IPS-20b (cell line): Measurements from ENCODE around the gene RAB38.

Experiments
- H3K27ac ChIP-seq: one replicate; pipeline ENCODE4 v1.5.1; 2013; ENCODE audit warnings: low read length
- H3K27me3 ChIP-seq: 2 replicates; pipeline ENCODE4 v1.6.1; 2013; ENCODE audit warnings: mild to moderate bottlenecking, low read length, inconsistent platforms; ENCODE audit not compliant: insufficient read depth
- H3K36me3 ChIP-seq: 2 replicates; pipeline ENCODE4 v1.6.1; 2013; ENCODE audit warnings: low read depth, mild to moderate bottlenecking, inconsistent platforms, low read length, moderate library complexity; ENCODE audit not compliant: insufficient read depth
- H3K4me1 ChIP-seq: 2 replicates; pipeline ENCODE4 v1.6.1; 2013; ENCODE audit warnings: mild to moderate bottlenecking, control low read depth, inconsistent platforms, low read length, moderate library complexity; ENCODE audit not compliant: insufficient read depth
- H3K4me3 ChIP-seq: 2 replicates; pipeline ENCODE4 v1.5.1; 2013; ENCODE audit warnings: mild to moderate bottlenecking, low read length, inconsistent platforms
- H3K9ac ChIP-seq: 2 replicates; pipeline ENCODE4 v1.6.1; 2013; ENCODE audit warnings: low read depth, mild to moderate bottlenecking, inconsistent platforms, low read length, moderate library complexity
- H3K9me3 ChIP-seq: 2 replicates; pipeline ENCODE4 v1.6.1; 2013; ENCODE audit warnings: mild to moderate bottlenecking, low read depth, low read length, inconsistent platforms; ENCODE audit not compliant: insufficient read depth

Gene RAB38

DNA sequence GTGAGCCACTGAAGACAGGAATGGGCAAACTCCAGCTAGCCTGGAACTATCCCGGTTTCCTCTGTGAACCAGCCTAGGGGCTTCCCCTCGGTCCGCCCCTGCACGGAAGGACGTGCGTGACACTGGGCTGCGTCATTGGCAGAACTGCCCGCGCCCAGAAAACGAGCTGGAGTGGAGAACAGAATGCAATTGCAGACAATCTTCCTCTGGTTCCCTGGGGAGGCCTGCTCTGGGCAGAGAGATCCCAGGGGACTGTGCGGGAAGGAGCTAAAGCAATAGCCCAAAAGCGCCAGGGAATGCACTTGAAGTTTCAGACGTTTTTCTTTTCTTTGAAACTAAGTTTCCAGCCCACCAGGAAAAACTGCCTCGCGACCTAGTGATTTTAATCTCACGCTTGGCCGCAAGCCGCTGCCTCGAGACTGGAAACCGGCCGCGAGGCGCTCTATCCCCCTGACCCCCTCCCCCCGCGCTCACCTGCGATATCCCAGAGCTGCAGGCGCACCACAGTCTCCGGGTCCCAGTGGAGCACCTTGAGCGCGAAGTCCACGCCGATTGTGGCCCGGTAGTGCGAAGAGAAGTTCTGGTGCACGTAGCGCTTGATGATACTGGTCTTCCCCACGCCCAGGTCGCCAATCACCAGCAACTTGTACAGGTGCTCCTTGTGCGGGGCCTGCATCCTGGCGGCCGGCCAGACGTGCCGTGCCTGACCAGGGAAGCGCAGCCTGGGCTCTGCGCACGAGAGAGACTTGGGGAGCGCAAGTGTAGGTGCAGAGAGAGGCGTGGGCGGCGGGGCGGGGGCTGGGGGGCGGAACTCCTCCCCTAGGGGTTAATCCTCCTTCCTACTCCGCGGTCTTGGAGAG is at the start of gene RAB38:
TSS of gene RAB38 (minus strand) at position 735 of the 860 bp plus-strand sequence. CDS start at position 676, 59 bp downstream.
- H3K9ac ChIP-seq = peak within 1 kb of the TSS; percentile 61; the same call in 1 of the 2 replicates
- no peaks in the 10 kb centered on the region for H3K36me3 ChIP-seq
- peak within 1 kb of the TSS; percentile 77 for H3K4me3 ChIP-seq
- H3K9me3 ChIP-seq = no peaks in the 10 kb centered on the region
- H3K27me3 ChIP-seq = peaks cover 11% of the 10 kb centered on the region
- H3K4me1 ChIP-seq = peaks cover 6% of the 10 kb centered on the region; the same call in 1 of the 2 replicates
- no peak within 1 kb of the TSS for H3K27ac ChIP-seq

DNA sequence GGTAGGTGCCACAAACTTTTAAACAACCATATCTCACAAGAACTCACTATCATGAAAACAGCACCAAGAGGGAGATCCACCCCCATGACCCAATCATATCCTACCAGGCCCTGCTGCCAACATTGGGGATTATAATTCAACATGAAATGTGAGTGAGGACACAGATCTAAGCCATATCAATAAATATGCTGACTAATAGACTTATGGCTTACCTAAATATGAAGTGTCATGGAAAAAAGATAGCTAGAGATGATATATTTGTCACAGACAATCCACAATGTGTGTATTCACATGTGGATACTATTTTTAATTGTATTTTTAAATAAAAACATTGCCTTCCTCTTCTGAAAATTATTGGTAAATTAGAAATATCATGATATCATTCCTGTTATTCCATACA is 38.2 kb upstream of the RAB38 start:
- Histone ChIP-seq H3K27me3 (no peaks in the 10 kb centered on the region), H3K4me1 (no peaks in the 10 kb centered on the region), H3K9me3 (no peaks in the 10 kb centered on the region), H3K27ac (no peak overlapping the region), H3K36me3 (no peaks in the 10 kb centered on the region), H3K9ac (no peak overlapping the region), H3K4me3 (no peak overlapping the region)

DNA sequence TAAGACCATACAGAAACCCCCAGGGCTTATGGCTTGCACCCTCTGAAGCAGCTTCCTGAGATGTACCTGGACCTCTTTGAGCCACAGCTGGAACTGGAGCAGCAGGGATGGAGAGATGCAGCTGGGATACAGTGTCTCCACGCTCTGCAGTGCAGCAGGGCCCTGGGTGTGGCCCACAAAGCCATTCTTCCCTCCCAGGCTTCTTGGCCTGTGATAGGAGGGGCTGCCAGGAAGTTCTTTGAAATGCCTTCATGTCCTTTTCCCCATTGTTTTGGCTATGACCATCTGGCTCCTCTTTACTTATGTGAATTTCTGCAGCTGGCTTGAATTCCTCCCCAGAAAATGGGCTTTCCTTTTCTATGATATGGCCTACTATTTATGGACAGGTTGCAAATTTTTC is 37.1 kb upstream of the RAB38 start:
- Histone ChIP-seq H3K9me3 (no peaks in the 10 kb centered on the region), H3K4me1 (no peaks in the 10 kb centered on the region), H3K27me3 (no peaks in the 10 kb centered on the region), H3K9ac (no peak overlapping the region), H3K27ac (no peak overlapping the region), H3K36me3 (no peaks in the 10 kb centered on the region), H3K4me3 (no peak overlapping the region)

DNA sequence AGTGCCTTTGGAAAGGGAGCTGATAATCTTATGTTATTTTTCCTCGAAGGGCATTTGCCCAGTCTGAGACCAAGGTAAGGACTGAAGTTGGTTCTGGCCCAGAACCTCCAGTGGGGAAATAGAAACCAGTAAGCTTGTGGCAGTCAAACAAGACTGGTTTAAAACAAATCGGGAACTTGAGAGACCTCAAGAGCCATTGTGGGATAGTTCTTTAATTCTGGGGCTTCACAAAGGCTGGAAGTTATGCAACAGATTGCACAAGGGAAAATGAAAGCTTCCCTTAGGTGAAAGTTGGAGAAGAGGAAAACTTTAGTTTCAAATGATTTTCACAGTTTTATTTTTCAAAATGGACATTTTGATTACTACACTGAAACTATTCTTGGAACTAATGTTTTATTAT is 33.5 kb upstream of the RAB38 start:
- Histone ChIP-seq H3K4me3 (no peak overlapping the region), H3K9me3 (no peaks in the 10 kb centered on the region), H3K9ac (no peak overlapping the region), H3K27me3 (no peaks in the 10 kb centered on the region), H3K27ac (no peak overlapping the region), H3K4me1 (no peaks in the 10 kb centered on the region), H3K36me3 (no peaks in the 10 kb centered on the region)

DNA sequence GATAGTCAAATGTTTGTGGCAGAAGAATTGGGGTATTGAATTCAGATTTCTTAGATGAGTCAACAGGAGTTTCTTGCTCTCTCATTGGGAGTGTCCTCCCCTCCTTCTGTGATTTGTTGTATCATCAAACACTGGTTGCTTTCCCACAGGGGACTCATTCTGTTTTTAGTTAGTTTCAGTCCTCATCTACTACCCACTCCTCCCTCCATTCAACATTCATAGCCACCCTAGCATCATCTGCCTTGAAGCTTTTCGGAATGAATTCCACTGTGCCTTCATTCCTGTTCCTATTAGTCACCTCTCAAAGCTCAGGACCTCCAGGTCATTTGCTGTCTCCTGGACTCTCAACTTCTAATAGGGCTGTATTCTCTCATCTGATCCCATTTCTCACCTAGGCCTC is 31.5 kb upstream of the RAB38 start:
- H3K4me1 ChIP-seq = no peaks in the 10 kb centered on the region
- no peaks in the 10 kb centered on the region for H3K9me3 ChIP-seq
- H3K36me3 ChIP-seq = no peaks in the 10 kb centered on the region
- H3K4me3 ChIP-seq = no peak overlapping the region
- H3K27ac ChIP-seq = no peak overlapping the region
- H3K9ac ChIP-seq = no peak overlapping the region
- no peaks in the 10 kb centered on the region for H3K27me3 ChIP-seq

DNA sequence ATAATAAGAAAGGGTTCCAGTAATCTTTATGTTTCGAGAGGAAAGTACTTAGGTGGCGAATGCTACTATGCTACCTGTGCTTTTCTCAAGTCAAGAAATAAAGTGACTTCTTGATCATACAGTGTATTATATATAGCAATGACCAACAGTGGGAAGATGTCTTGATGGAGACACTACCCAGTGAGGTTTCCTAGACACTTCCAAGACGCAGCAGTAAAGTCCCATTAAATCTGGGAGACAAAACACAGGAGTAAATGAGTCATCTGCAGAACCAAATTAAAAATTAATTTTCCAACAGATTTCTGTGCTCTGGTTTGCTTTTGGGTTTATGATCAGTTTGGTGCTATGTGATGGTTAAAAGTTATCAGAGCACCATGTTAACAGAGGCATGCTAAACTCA is 29.1 kb upstream of the RAB38 start:
- Histone ChIP-seq H3K27ac (no peak overlapping the region), H3K36me3 (no peaks in the 10 kb centered on the region), H3K9me3 (no peaks in the 10 kb centered on the region), H3K27me3 (no peaks in the 10 kb centered on the region), H3K4me1 (no peaks in the 10 kb centered on the region), H3K9ac (no peak overlapping the region), H3K4me3 (no peak overlapping the region)

DNA sequence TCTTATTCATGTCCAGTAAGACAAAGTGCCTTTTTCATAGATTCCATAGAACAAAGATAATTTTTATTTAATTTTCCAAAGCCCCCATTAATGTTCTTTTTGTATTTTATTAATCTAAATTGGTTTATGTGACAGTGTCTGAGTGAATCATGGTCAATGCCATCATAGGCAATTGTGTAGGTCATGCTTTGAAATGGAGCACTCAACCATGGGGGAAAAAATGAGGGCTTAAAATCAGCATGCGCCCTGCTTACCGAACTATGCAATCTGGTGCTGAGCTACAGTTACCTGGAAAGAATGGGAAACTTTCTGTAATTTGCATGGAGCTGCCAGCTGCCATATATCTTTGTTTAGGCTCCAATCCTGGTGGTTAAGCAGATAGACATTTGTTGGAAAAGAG is 28.4 kb upstream of the RAB38 start:
- Histone ChIP-seq H3K4me1 (no peaks in the 10 kb centered on the region), H3K27ac (no peak overlapping the region), H3K9ac (no peak overlapping the region), H3K9me3 (no peaks in the 10 kb centered on the region), H3K27me3 (no peaks in the 10 kb centered on the region), H3K36me3 (no peaks in the 10 kb centered on the region), H3K4me3 (no peak overlapping the region)

DNA sequence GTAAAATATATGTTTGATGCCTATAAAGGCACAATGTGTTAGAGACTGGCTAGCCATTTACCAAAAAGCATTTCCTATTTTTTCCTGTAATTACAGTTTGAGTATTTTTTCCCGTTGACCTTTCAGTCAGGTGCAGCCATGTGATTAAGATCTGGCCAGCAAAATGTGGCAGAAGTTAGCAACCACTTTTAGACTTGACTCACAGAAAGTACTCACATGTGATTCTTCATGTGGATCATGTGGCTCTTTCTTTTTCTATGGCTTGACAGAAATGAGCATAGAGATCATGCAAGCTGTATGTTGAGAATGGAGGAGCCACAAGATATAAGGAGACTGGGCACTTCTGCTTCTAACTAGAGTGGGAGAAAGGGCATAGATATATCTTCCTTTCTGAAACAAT is 27.3 kb upstream of the RAB38 start:
- H3K27me3 ChIP-seq = no peaks in the 10 kb centered on the region
- H3K36me3 ChIP-seq = no peaks in the 10 kb centered on the region
- H3K9me3 ChIP-seq = peaks cover 2% of the 10 kb centered on the region; the same call in 1 of the 2 replicates
- H3K4me1 ChIP-seq = no peaks in the 10 kb centered on the region
- H3K9ac ChIP-seq = no peak overlapping the region
- H3K4me3 ChIP-seq = no peak overlapping the region
- no peak overlapping the region for H3K27ac ChIP-seq

DNA sequence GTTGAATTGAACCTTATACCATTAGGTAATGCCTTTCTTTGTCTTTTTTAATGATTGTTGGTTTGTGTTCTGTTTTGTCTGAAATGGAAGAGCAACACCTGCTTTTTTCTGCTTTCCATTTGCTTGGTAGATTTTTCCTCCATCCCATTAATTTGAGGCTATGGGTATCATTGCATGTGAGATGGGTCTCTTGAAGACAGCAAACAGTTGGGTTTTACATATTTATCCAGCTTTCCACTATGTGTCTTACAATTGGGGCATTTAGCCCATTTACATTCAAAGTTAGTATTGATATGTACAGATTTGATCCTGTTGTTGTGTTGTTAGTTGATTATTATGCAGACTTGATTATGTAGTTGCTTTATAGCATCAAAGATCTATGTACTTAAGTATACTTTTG is 21.1 kb upstream of the RAB38 start:
- Histone ChIP-seq H3K4me1 (no peaks in the 10 kb centered on the region), H3K9ac (no peak overlapping the region), H3K36me3 (no peaks in the 10 kb centered on the region)

DNA sequence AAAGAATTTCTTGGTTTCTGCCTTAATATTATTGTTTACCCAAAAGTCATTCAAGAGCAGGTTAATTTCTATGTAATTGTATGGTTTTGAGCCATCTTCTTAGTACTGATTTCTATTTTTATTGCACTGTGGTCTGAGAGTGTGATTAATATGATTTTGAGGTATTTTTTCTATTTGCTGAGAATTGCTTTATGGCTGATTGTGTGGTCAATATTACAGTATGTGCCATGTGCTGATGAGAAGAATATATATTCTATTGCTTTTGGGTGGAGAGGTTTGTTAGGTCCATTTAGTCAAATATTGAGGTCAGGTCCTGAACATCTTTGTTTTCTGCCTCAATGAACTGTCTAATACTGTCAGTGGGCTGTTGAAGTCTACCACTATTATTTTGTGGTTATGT is 20.7 kb upstream of the RAB38 start:
- Histone ChIP-seq H3K36me3 (no peaks in the 10 kb centered on the region), H3K9me3 (peaks cover 16% of the 10 kb centered on the region; the same call in 1 of the 2 replicates), H3K9ac (no peak overlapping the region), H3K4me3 (no peak overlapping the region), H3K27ac (no peak overlapping the region), H3K27me3 (no peaks in the 10 kb centered on the region), H3K4me1 (no peaks in the 10 kb centered on the region)

More for the DNA sequence above, 21.1 kb upstream of the RAB38 start:
- Histone ChIP-seq H3K27me3 (no peaks in the 10 kb centered on the region), H3K9me3 (peaks cover 16% of the 10 kb centered on the region; the same call in 1 of the 2 replicates), H3K4me3 (no peak overlapping the region), H3K27ac (no peak overlapping the region)

DNA sequence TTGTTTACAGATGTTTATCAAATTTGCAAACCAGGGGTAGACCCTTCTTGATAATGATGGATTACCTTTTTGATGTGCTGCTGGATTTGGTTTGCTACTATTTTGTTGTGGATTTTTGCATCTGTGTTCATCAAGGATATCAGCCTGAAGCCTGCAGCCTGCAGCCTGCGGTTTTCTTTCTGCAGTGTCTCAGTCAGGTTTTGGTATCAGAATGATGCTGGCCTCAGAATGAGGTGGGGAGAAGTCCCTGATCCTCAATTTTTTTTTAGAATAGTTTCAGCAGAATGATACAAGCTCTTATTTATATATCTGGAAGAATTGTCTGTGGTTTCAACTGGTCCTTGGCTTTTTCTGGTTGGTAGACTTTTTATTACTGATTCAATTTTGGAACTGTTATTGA is 19.7 kb upstream of the RAB38 start:
- no peak overlapping the region for H3K4me3 ChIP-seq
- no peaks in the 10 kb centered on the region for H3K27me3 ChIP-seq
- no peaks in the 10 kb centered on the region for H3K4me1 ChIP-seq
- no peak overlapping the region for H3K9ac ChIP-seq
- H3K27ac ChIP-seq = no peak overlapping the region
- H3K9me3 ChIP-seq = peaks cover 16% of the 10 kb centered on the region; the same call in 1 of the 2 replicates
- H3K36me3 ChIP-seq = no peaks in the 10 kb centered on the region

DNA sequence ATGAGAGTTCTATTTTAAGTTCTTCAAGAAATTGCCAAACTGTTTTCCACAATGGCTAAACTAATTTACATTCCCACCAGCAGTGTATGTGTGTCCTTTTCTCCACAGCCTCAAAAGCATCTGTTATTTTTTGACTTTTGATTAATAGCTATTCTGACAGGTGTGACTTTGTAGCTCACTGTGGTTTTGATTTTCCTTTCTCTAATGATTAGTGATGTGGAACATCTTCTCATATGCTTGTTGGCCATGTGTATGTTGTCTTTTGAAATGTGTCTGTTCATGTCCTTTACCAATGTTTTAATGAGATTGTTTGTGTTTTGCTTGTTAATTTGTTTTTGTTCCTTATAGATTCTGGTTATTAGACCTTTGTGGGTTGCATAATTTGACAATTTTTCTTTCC is 18.0 kb upstream of the RAB38 start:
- no peaks in the 10 kb centered on the region for H3K36me3 ChIP-seq
- H3K27me3 ChIP-seq = no peaks in the 10 kb centered on the region
- no peaks in the 10 kb centered on the region for H3K4me1 ChIP-seq
- H3K27ac ChIP-seq = no peak overlapping the region
- no peak overlapping the region for H3K9ac ChIP-seq
- no peak overlapping the region for H3K4me3 ChIP-seq
- peaks cover 16% of the 10 kb centered on the region; the same call in 1 of the 2 replicates for H3K9me3 ChIP-seq
